Myocyte (in vitro differentiated cells): ENCODE results near the gene DSTN. TPM values are rescaled to one million over a fixed set of nuclear protein-coding genes. Genes with fewer than 3 reads are reported as not detected.

Experiments used
- DNase-seq: peaks from one replicate; pipeline ENCODE4 v3.0.0-alpha.2; 2012; ENCODE audit warnings: low read depth
- total RNA-seq: library from RNA; depleted of rRNA; stranded (reverse); fragments of >200 nt; gene quantifications from 2 replicates; pipeline ENCODE4 v1.2.3, GENCODE V29; 2014

The DSTN gene
- total RNA-seq, 1 donor from 2014 or later, result 482 TPM

- peak; percentile 63 for DNase-seq
These were observed 53.1 kb downstream of the DSTN start for GRCh38 chr20:17622851-17623508.

GRCh38 chr20:17624070-17624469 lies 54.2 kb downstream of the DSTN start:
- no peak for DNase-seq

GRCh38 chr20:17624551-17625245 lies 54.8 kb downstream of the DSTN start:
- DNase-seq, result no peak

- no peak for DNase-seq
These were observed 55.6 kb downstream of the DSTN start for GRCh38 chr20:17625246-17626051.

- DNase-seq, result no peak
These were observed 56.5 kb downstream of the DSTN start for GRCh38 chr20:17626217-17627007.

- DNase-seq, result no peak
These were observed 57.5 kb downstream of the DSTN start for GRCh38 chr20:17627101-17627955.

- DNase-seq, result no peak
These were observed 58.4 kb downstream of the DSTN start for GRCh38 chr20:17628101-17628841.

- no peak for DNase-seq
These were observed 59.1 kb downstream of the DSTN start for GRCh38 chr20:17629025-17629424.

GRCh38 chr20:17629678-17630089 lies 59.8 kb downstream of the DSTN start:
- no peak for DNase-seq

- DNase-seq, result no peak
These were observed 60.4 kb downstream of the DSTN start for GRCh38 chr20:17630151-17630805.

GRCh38 chr20:17630806-17631195 lies 60.9 kb downstream of the DSTN start:
- no peak for DNase-seq

GRCh38 chr20:17631576-17632319 lies 61.9 kb downstream of the DSTN start:
- DNase-seq, result no peak

GRCh38 chr20:17633221-17633849 lies 63.5 kb downstream of the DSTN start:
- no peak for DNase-seq

GRCh38 chr20:17633850-17634500 lies 64.1 kb downstream of the DSTN start:
- DNase-seq, result no peak

GRCh38 chr20:17634661-17635331 lies 64.9 kb downstream of the DSTN start:
- DNase-seq, result peak; percentile 91

GRCh38 chr20:17635332-17636244 lies 65.7 kb downstream of the DSTN start:
- DNase-seq, result no peak
